ENCODE measurements around the gene ADAM17. TPM values are rescaled to one million over a fixed set of nuclear protein-coding genes. Genes with fewer than 3 reads are reported as not detected.

Gene ADAM17
- total and polyA plus RNA-seq, 9 donors: 20.0 to 31.4 (median 25.4) TPM

Other genes starting within 250 kb of the ADAM17 start
- gene ITGB1BP1, start 132.3 kb downstream of the ADAM17 start, total RNA-seq: 43.3 TPM
- gene ITGB1BP1, start 132.3 kb downstream of the ADAM17 start, polyA plus RNA-seq (ENCODE audit: insufficient read depth in 1 of 8, insufficient read length in 8 of 8, low replicate concordance in 1 of 8): 100 to 1,000 TPM in 1 of 8 donors, 10 to 100 TPM in 7; 66.1 to 107 (median 86.6) TPM
- 35.1 TPM for gene CPSF3, start 132.2 kb downstream of the ADAM17 start, total RNA-seq
- gene CPSF3, start 132.2 kb downstream of the ADAM17 start, polyA plus RNA-seq (ENCODE audit: insufficient read depth in 1 of 8, insufficient read length in 8 of 8, low replicate concordance in 1 of 8): 10 to 100 TPM; 31.3 to 37.8 (median 34.3) TPM
- gene IAH1, start 81.3 kb downstream of the ADAM17 start, total RNA-seq: 70.3 TPM
- gene IAH1, start 81.3 kb downstream of the ADAM17 start, polyA plus RNA-seq (ENCODE audit: insufficient read depth in 1 of 8, insufficient read length in 8 of 8, low replicate concordance in 1 of 8): 10 to 100 TPM; 45.7 to 57.6 (median 50.2) TPM
- 103 TPM for gene YWHAQ, start 75.2 kb upstream of the ADAM17 start, total RNA-seq
- 100 to 1,000 TPM; 175 to 249 (median 208) TPM for gene YWHAQ, start 75.2 kb upstream of the ADAM17 start, polyA plus RNA-seq (ENCODE audit: insufficient read depth in 1 of 8, insufficient read length in 8 of 8, low replicate concordance in 1 of 8)